PC-3 (cell line): ENCODE data around the gene ELMO3.

Experiments
- CTCF ChIP-seq: fragments of 300-600 bp; sonication (generic); conservative IDR thresholded peaks from 2 replicates; pipeline ENCODE4 v1.5.1; 2017; ENCODE audit warnings: antibody characterized with exemption, low read depth, mild to moderate bottlenecking, low read length
- EZH2 ChIP-seq: fragments of 300-600 bp; sonication (generic); IDR thresholded peaks from one replicate; pipeline ENCODE4 v1.6.1; 2017; ENCODE audit warnings: antibody characterized with exemption, mild to moderate bottlenecking, low read length; ENCODE audit not compliant: unreplicated experiment

- TF ChIP-seq CTCF (no peak), EZH2 (no peak)
Observed at GRCh38 chr16:67183284-67183626, 15.7 kb upstream of the ELMO3 start.
